CD8-positive, alpha-beta memory T cell (primary cell): Measurements from ENCODE around the gene RNF5. TPM values are rescaled to one million over a fixed set of nuclear protein-coding genes. Genes with fewer than 3 reads are reported as not detected.
"Not testable (repeated sequence)": the region's sequence is repeated elsewhere in the genome, so short reads cannot be mapped to it uniquely, and the experiment has no call there.

Experiments
- CTCF ChIA-PET: fragments of 350-600 bp; sonication (Branson Sonifier 250); formaldehyde crosslinking; loops from one replicate; lab custom pipeline; 2021; ENCODE audit warnings: antibody characterized with exemption; lab: Charles Lee
- POLR2A ChIA-PET: fragments of 350-600 bp; sonication (Branson Sonifier 250); formaldehyde crosslinking; loops from one replicate; lab custom pipeline; 2021; ENCODE audit warnings: antibody characterized with exemption; lab: Charles Lee
- DNase-seq, 5 donors: peaks; one replicate each; pipeline versions ENCODE4 v3.0.0 to v3.0.0-alpha.2; 2020 to 2022; ENCODE audit warnings: mixed read lengths in 1 of 5
- H3K27ac ChIP-seq: one replicate; pipeline ENCODE4 v1.7.0; 2013; ENCODE audit warnings: low read depth, mild to moderate bottlenecking, low read length, moderate library complexity
- H3K27me3 ChIP-seq: 2 replicates; pipeline ENCODE4 v1.7.0; 2013; ENCODE audit warnings: low read length, mild to moderate bottlenecking; ENCODE audit not compliant: insufficient read depth, poor library complexity, severe bottlenecking
- H3K36me3 ChIP-seq: 2 replicates; pipeline ENCODE4 v1.7.0; 2013; ENCODE audit warnings: mild to moderate bottlenecking, low read length, moderate library complexity; ENCODE audit not compliant: insufficient read depth
- H3K4me1 ChIP-seq: 2 replicates; pipeline ENCODE4 v1.7.0; 2013; ENCODE audit warnings: mild to moderate bottlenecking, low read length, moderate library complexity; ENCODE audit not compliant: insufficient read depth
- H3K4me3 ChIP-seq: 2 replicates; pipeline ENCODE4 v1.7.0; 2013; ENCODE audit warnings: mild to moderate bottlenecking, low read length
- H3K9me3 ChIP-seq: 2 replicates; pipeline ENCODE4 v1.7.0; 2013; ENCODE audit warnings: mild to moderate bottlenecking, low read length
- H3K27ac Mint-ChIP-seq, 8 donors: one replicate each; pipeline ENCODE4 v1.8.0; 2020 to 2021; ENCODE audit warnings: mixed read lengths in 8 of 8, mild to moderate bottlenecking in 6 of 8, inconsistent platforms in 3 of 8, moderate library complexity in 3 of 8
- H3K27me3 Mint-ChIP-seq, 2 donors: one replicate each; pipeline ENCODE4 v1.8.0; 2020 to 2021; ENCODE audit warnings: mixed read lengths in 2 of 2, mild to moderate bottlenecking in 1 of 2, moderate library complexity in 1 of 2
- H3K36me3 Mint-ChIP-seq, 3 donors: one replicate each; pipeline ENCODE4 v1.8.0; 2020 to 2021; ENCODE audit warnings: mixed read lengths in 3 of 3, inconsistent platforms in 1 of 3, mild to moderate bottlenecking in 1 of 3
- H3K4me1 Mint-ChIP-seq, 3 donors: one replicate each; pipeline ENCODE4 v1.8.0; 2020 to 2021; ENCODE audit warnings: mixed read lengths in 3 of 3, inconsistent platforms in 1 of 3, mild to moderate bottlenecking in 1 of 3
- H3K4me3 Mint-ChIP-seq, 7 donors: one replicate each; pipeline ENCODE4 v1.8.0; 2020 to 2021; ENCODE audit warnings: mixed read lengths in 7 of 7, mild to moderate bottlenecking in 6 of 7, moderate library complexity in 4 of 7, inconsistent platforms in 2 of 7
- H3K9me3 Mint-ChIP-seq, 5 donors: one replicate each; pipeline ENCODE4 v1.8.0; 2020 to 2022; ENCODE audit warnings: mixed read lengths in 5 of 5, mild to moderate bottlenecking in 3 of 5, moderate library complexity in 2 of 5, inconsistent platforms in 1 of 5
- polyA plus RNA-seq: library from polyadenylated mRNA; unstranded; fragments of 300-500 nt; fragmentation: Illumina TruSeq; gene quantifications from one replicate; pipeline ENCODE4 v1.2.3, GENCODE V29; 2021
- total RNA-seq, 2 experiments: library from RNA; stranded (reverse); gene quantifications; one replicate each; pipeline ENCODE4 v1.2.3, GENCODE V29; 2021

The RNF5 gene
- total and polyA plus RNA-seq, 3 experiments from 2014 or later, result 52.7 to 110 (median 52.9) TPM

GRCh38 chr6:32208996-32209395, 30.8 kb downstream of the RNF5 start:
- H3K9me3 ChIP-seq, result no peaks in the 10 kb centered on the region
- no peak overlapping the region for H3K27ac Mint-ChIP-seq
- H3K4me3 Mint-ChIP-seq, result no peak overlapping the region
- no peak overlapping the region for H3K4me3 ChIP-seq
- ChIA-PET POLR2A (no interaction called here), CTCF (no interaction called here)
- peaks cover 5 to 7% (median 6%) of the 10 kb centered on the region in 3 donors for H3K4me1 Mint-ChIP-seq
- H3K4me1 ChIP-seq, result no peaks in the 10 kb centered on the region
- H3K27me3 Mint-ChIP-seq, result peaks cover 0 to 3% of the 10 kb centered on the region in 2 donors
- DNase-seq, result no peak
- no peaks in the 10 kb centered on the region for H3K27me3 ChIP-seq
- H3K36me3 Mint-ChIP-seq, result no peaks in the 10 kb centered on the region
- H3K36me3 ChIP-seq, result no peaks in the 10 kb centered on the region
- no peak overlapping the region for H3K27ac ChIP-seq
- H3K9me3 Mint-ChIP-seq, result no peaks in the 10 kb centered on the region

GRCh38 chr6:32210191-32210601, 32.0 kb downstream of the RNF5 start:
- Histone ChIP-seq H3K36me3 (no peaks in the 10 kb centered on the region), H3K4me1 (no peaks in the 10 kb centered on the region), H3K27me3 (no peaks in the 10 kb centered on the region), H3K27ac (no peak overlapping the region), H3K9me3 (no peaks in the 10 kb centered on the region), H3K4me3 (no peak overlapping the region)
- no peak for DNase-seq
- Mint-ChIP-seq H3K9me3 (no peaks in the 10 kb centered on the region), H3K27ac (peak overlapping the region in 5 of 8 donors; percentile 18 to 86 (median 29)), H3K36me3 (no peaks in the 10 kb centered on the region), H3K4me1 (peaks cover 5 to 7% (median 6%) of the 10 kb centered on the region in 3 donors), H3K27me3 (no peaks in the 10 kb centered on the region), H3K4me3 (no peak overlapping the region)
- POLR2A ChIA-PET, result interaction anchor here (0.6 kb wide), 1 partner anchor 685 kb away, joined by 8 read pairs; no protein-coding TSS in a partner anchor
- CTCF ChIA-PET, result no interaction called here

- H3K27ac ChIP-seq, H3K4me1 Mint-ChIP-seq, H3K36me3 Mint-ChIP-seq, H3K27me3 ChIP-seq, H3K9me3 Mint-ChIP-seq, H3K27me3 Mint-ChIP-seq, POLR2A ChIA-PET, H3K36me3 ChIP-seq, H3K4me3 Mint-ChIP-seq, H3K4me3 ChIP-seq, CTCF ChIA-PET, DNase-seq, H3K4me1 ChIP-seq, H3K27ac Mint-ChIP-seq, H3K9me3 ChIP-seq: not testable (repeated sequence)
Observed at GRCh38 chr6:32211432-32211831, 33.2 kb downstream of the RNF5 start.

GRCh38 chr6:32212076-32212760, 34.0 kb downstream of the RNF5 start:
- Mint-ChIP-seq H3K9me3 (no peaks in the 10 kb centered on the region), H3K27me3 (no peaks in the 10 kb centered on the region), H3K4me3 (peak overlapping the region in 1 of 7 donors; percentile 66), H3K36me3 (no peaks in the 10 kb centered on the region), H3K4me1 (peaks cover 5 to 7% (median 6%) of the 10 kb centered on the region in 3 donors), H3K27ac (peak overlapping the region in 6 of 8 donors; percentile 31 to 91 (median 67))
- POLR2A ChIA-PET, result no interaction called here
- CTCF ChIA-PET, result no interaction called here
- Histone ChIP-seq H3K9me3 (no peaks in the 10 kb centered on the region), H3K4me1 (no peaks in the 10 kb centered on the region), H3K27me3 (no peaks in the 10 kb centered on the region), H3K27ac (no peak overlapping the region), H3K36me3 (no peaks in the 10 kb centered on the region), H3K4me3 (no peak overlapping the region)
- DNase-seq, result no peak

- Mint-ChIP-seq H3K4me1 (peaks cover 5 to 7% (median 6%) of the 10 kb centered on the region in 3 donors), H3K9me3 (no peaks in the 10 kb centered on the region), H3K36me3 (no peaks in the 10 kb centered on the region), H3K27me3 (no peaks in the 10 kb centered on the region), H3K4me3 (no peak overlapping the region), H3K27ac (peak overlapping the region in 3 of 8 donors; percentile 33 to 86 (median 36))
- Histone ChIP-seq H3K36me3 (no peaks in the 10 kb centered on the region), H3K4me3 (no peak overlapping the region), H3K27ac (no peak overlapping the region), H3K27me3 (no peaks in the 10 kb centered on the region), H3K4me1 (no peaks in the 10 kb centered on the region), H3K9me3 (no peaks in the 10 kb centered on the region)
- ChIA-PET CTCF (no interaction called here), POLR2A (no interaction called here)
- DNase-seq, result no peak
Observed at GRCh38 chr6:32213649-32214048, 35.4 kb downstream of the RNF5 start.

- H3K4me1 ChIP-seq, result no peaks in the 10 kb centered on the region
- no peaks in the 10 kb centered on the region for H3K27me3 Mint-ChIP-seq
- H3K4me1 Mint-ChIP-seq, result peaks cover 5 to 7% (median 6%) of the 10 kb centered on the region in 3 donors
- H3K4me3 Mint-ChIP-seq, result no peak overlapping the region
- H3K27ac ChIP-seq, result no peak overlapping the region
- no peaks in the 10 kb centered on the region for H3K36me3 ChIP-seq
- DNase-seq, result no peak
- H3K27me3 ChIP-seq, result no peaks in the 10 kb centered on the region
- CTCF ChIA-PET, result no interaction called here
- H3K9me3 Mint-ChIP-seq, result no peaks in the 10 kb centered on the region
- no peaks in the 10 kb centered on the region for H3K9me3 ChIP-seq
- POLR2A ChIA-PET, result no interaction called here
- no peaks in the 10 kb centered on the region for H3K36me3 Mint-ChIP-seq
- H3K4me3 ChIP-seq, result no peak overlapping the region
- H3K27ac Mint-ChIP-seq, result peak overlapping the region in 1 of 8 donors; percentile 56
Observed at GRCh38 chr6:32214126-32214525, 35.9 kb downstream of the RNF5 start.

- no peak for DNase-seq
- peaks cover 5 to 7% (median 6%) of the 10 kb centered on the region in 3 donors for H3K4me1 Mint-ChIP-seq
- Histone ChIP-seq H3K27ac (no peak overlapping the region), H3K4me3 (no peak overlapping the region), H3K36me3 (no peaks in the 10 kb centered on the region), H3K4me1 (no peaks in the 10 kb centered on the region), H3K27me3 (no peaks in the 10 kb centered on the region), H3K9me3 (no peaks in the 10 kb centered on the region)
- H3K27me3 Mint-ChIP-seq, result peaks cover 0 to 4% of the 10 kb centered on the region in 2 donors
- POLR2A ChIA-PET, result interaction anchor here (0.6 kb wide), 1 partner anchor 19 kb away, joined by 7 read pairs; no protein-coding TSS in a partner anchor
- H3K4me3 Mint-ChIP-seq, result no peak overlapping the region
- H3K9me3 Mint-ChIP-seq, result no peaks in the 10 kb centered on the region
- peak overlapping the region in 2 of 8 donors; percentile 62 to 84 for H3K27ac Mint-ChIP-seq
- CTCF ChIA-PET, result no interaction called here
- no peaks in the 10 kb centered on the region for H3K36me3 Mint-ChIP-seq
Observed at GRCh38 chr6:32215617-32216016, 37.4 kb downstream of the RNF5 start.

- Mint-ChIP-seq H3K9me3 (no peaks in the 10 kb centered on the region), H3K36me3 (no peaks in the 10 kb centered on the region), H3K27ac (peak overlapping the region in 2 of 8 donors; percentile 23 to 54), H3K4me1 (peaks cover 5 to 7% (median 6%) of the 10 kb centered on the region in 3 donors), H3K27me3 (peaks cover 0 to 4% of the 10 kb centered on the region in 2 donors), H3K4me3 (no peak overlapping the region)
- POLR2A ChIA-PET, result no interaction called here
- Histone ChIP-seq H3K36me3 (no peaks in the 10 kb centered on the region), H3K9me3 (no peaks in the 10 kb centered on the region), H3K4me1 (no peaks in the 10 kb centered on the region), H3K4me3 (no peak overlapping the region), H3K27me3 (no peaks in the 10 kb centered on the region), H3K27ac (no peak overlapping the region)
- no peak for DNase-seq
- CTCF ChIA-PET, result no interaction called here
Observed at GRCh38 chr6:32216285-32216684, 38.1 kb downstream of the RNF5 start.
